Right lobe of liver (tissue), 6 donors: Measurements from ENCODE around the gene CELF2. TPM values are rescaled to one million over a fixed set of nuclear protein-coding genes. Genes with fewer than 3 reads are reported as not detected.

ENCODE experiments used
- ATAC-seq, 4 donors: fragments of 200-7000 bp; cut with Tn5 transposase; one replicate each; pipeline ENCODE4 v1.9.1; 2020; ENCODE audit warnings: mild to moderate bottlenecking in 4 of 4, moderate library complexity in 4 of 4
- DNase-seq, 3 donors: peaks; one replicate each; pipeline ENCODE4 v3.0.0-alpha.2; 2020
- H3K27ac ChIP-seq, 3 donors: fragments of 200-600 bp; one replicate each; pipeline ENCODE4 v1.8.0; 2022
- H3K27me3 ChIP-seq, 2 donors: fragments of 200-600 bp; one replicate each; pipeline ENCODE4 v1.8.0; 2022
- H3K36me3 ChIP-seq, 4 donors: fragments of 200-600 bp; sonication (generic) in 1 of 4; one replicate each; pipeline versions ENCODE4 v1.5.1 to v1.8.0; 2017 to 2022; ENCODE audit warnings: control low read depth in 1 of 4
- H3K4me1 ChIP-seq, 4 donors: fragments of 200-600 bp; sonication (generic) in 1 of 4; one replicate each; pipeline versions ENCODE4 v1.5.1 to v1.8.0; 2017 to 2022; ENCODE audit warnings: control low read depth in 1 of 4
- H3K4me3 ChIP-seq, 3 donors: fragments of 200-600 bp; one replicate each; pipeline ENCODE4 v1.8.0; 2022
- H3K9me3 ChIP-seq, 4 donors: fragments of 200-600 bp; sonication (generic) in 1 of 4; one replicate each; pipeline versions ENCODE4 v1.5.1 to v1.8.0; 2017 to 2022; ENCODE audit warnings: control low read depth in 1 of 4
- POLR2A ChIP-seq: fragments of 450-650 bp; IDR thresholded peaks from one replicate; pipeline ENCODE4 v1.6.1; 2017; ENCODE audit warnings: antibody characterized with exemption, mild to moderate bottlenecking
- WGBS: methylation state at CpG from one replicate; pipeline ENCODE4 v1.1.6; 2018; ENCODE audit warnings: low coverage, low lambda C conversion rate; ENCODE audit not compliant: insufficient coverage; ENCODE audit errors: missing lambda C conversion rate; 5-methylcytosine and 5-hydroxymethylcytosine counted together
- intact Hi-C, 2 donors: fragments of 100-400 bp; cut with DNase I; formaldehyde crosslinking; loops; one replicate each; pipeline versions ENCODE4 v1.11.2 to v1.14.1; 2022
- total RNA-seq, 6 experiments: library from RNA; depleted of rRNA in 2 of 6; stranded (reverse); fragments of >200 nt in 2 of 6; fragmentation: NEBNext Ultra II Directional in 3 of 6; extraction: Animal tissue kit (Norgen Biotek cat#: 25700) in 3 of 6; gene quantifications; one replicate each; pipeline versions ENCODE4 v1.1.0 to v1.2.4, GENCODE V29; 2016 to 2023
- TF ChIP-seq, protein P1 (sequence below), 4 donors: fragments of 200-600 bp in 3 of 4; fragments of 450-650 bp in 1 of 4; IDR thresholded peaks; one replicate each; pipeline versions ENCODE4 v1.5.1 to v1.8.0; 2016 to 2022; ENCODE audit warnings: antibody characterized with exemption in 4 of 4, mild to moderate bottlenecking in 2 of 4
- donor health status: DM: no; HTN: yes; CAD: no.
- donor health status: DM: no; HTN: no; CAD: no.
- donor health status: DM: no; HTN: no; CAD: no.
- donor health status: DM: no; HTN: yes; CAD: no.
- donor health status: DM: no; HTN: yes; CAD: no.

Gene CELF2
- total RNA-seq, 6 experiments from 2014 or later, result 2.4 to 6.2 (median 3.7) TPM

DNA sequence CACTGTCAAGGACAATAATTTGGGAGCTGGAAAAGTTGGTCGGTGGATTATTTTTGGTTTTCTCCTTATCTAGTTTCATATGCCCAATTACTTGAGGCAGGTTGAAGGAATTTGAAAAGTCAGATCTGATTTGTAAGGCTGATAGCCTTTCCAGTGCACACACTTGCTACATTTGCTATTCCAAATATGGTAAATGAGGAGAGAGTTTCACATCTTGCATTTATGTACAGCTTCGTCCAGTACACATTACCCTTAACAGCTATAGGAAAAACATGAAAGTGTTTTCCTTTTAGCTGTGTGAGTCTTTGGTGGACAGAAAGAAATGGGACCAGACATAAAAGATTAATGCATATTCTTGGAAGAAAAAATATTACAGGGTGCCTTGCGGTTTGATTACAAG is 201.8 kb downstream of the CELF2 start:
- H3K9me3 ChIP-seq, result no peaks in the 10 kb centered on the region
- H3K4me1 ChIP-seq, result no peaks in the 10 kb centered on the region
- ATAC-seq, result no peak
- no peak overlapping the region for H3K27ac ChIP-seq
- H3K4me3 ChIP-seq, result no peak overlapping the region
- no peaks in the 10 kb centered on the region for H3K27me3 ChIP-seq
- WGBS, result 58% methylated on average over 3 of the region's 3 CpGs
- TF ChIP-seq, protein P1, sequence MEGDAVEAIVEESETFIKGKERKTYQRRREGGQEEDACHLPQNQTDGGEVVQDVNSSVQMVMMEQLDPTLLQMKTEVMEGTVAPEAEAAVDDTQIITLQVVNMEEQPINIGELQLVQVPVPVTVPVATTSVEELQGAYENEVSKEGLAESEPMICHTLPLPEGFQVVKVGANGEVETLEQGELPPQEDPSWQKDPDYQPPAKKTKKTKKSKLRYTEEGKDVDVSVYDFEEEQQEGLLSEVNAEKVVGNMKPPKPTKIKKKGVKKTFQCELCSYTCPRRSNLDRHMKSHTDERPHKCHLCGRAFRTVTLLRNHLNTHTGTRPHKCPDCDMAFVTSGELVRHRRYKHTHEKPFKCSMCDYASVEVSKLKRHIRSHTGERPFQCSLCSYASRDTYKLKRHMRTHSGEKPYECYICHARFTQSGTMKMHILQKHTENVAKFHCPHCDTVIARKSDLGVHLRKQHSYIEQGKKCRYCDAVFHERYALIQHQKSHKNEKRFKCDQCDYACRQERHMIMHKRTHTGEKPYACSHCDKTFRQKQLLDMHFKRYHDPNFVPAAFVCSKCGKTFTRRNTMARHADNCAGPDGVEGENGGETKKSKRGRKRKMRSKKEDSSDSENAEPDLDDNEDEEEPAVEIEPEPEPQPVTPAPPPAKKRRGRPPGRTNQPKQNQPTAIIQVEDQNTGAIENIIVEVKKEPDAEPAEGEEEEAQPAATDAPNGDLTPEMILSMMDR (IDR thresholded peaks at IDR 0.05), result no peak
- TF ChIP-seq POLR2A, result no peak
- intact Hi-C loops, result no loop called here
- DNase-seq, result no peak
- H3K36me3 ChIP-seq, result no peaks in the 10 kb centered on the region

DNA sequence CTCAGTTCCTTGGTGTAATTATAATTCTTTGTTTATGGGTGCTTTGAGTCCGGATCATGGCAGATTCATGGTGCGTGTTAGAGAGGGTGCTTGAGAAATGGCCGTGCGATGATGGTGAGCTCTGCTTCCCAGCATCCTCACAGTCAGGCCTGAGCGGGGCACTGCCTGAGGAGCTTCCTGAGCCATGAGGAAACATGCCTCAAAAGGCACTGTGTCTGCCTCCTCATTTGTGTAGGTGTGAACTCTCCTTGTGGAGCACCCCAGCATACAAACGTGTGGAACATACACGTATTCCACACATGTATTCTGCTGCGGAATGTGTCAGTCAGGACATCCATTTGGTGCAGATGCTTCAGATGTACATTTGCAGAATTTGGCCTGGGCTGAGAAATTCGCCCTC is 205.4 kb downstream of the CELF2 start:
- WGBS, result 71% methylated on average over 3 of the region's 9 CpGs
- Histone ChIP-seq H3K4me3 (no peak overlapping the region), H3K36me3 (no peaks in the 10 kb centered on the region), H3K9me3 (no peaks in the 10 kb centered on the region), H3K27ac (no peak overlapping the region), H3K27me3 (no peaks in the 10 kb centered on the region), H3K4me1 (no peaks in the 10 kb centered on the region)
- intact Hi-C loops, result no loop called here
- no peak for TF ChIP-seq POLR2A
- TF ChIP-seq, protein P1 (IDR thresholded peaks at IDR 0.05), result no peak
- DNase-seq (no peak), ATAC-seq (no peak)

DNA sequence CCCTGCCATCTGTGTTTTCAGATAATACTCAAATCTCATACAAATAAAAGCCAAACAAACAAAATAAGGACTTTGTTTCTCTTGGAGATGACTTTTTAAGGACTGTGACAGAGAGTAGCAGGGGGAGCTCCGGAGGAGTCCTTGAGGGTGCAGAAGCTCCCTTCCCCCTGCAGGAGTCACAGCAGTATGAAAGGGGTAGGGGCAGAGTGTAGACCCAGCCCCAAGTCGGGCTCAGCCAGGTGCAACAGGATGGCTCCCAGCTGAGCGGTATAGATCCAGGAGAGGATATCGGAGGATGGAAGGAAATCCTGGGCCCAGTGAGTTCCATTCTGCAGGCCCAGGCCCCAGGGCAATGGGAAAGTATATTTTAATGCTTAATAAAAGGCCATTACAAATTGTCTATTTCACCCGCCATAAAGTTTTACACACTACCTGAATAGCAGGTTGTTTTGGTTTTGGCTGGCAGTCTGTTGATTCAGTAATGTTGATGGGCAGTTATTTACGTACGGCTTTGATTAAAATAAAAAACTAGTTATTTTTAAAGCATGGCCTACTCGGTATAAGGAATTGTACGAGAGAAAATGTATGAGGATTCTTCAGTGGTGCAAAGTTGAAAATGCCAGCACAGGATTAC is 206.0 kb downstream of the CELF2 start:
- no peaks in the 10 kb centered on the region for H3K27me3 ChIP-seq
- no peak for TF ChIP-seq POLR2A
- TF ChIP-seq, protein P1 (IDR thresholded peaks at IDR 0.05), result no peak
- no peak overlapping the region for H3K4me3 ChIP-seq
- H3K27ac ChIP-seq, result no peak overlapping the region
- ATAC-seq (no peak), DNase-seq (no peak)
- no peaks in the 10 kb centered on the region for H3K4me1 ChIP-seq
- no peaks in the 10 kb centered on the region for H3K36me3 ChIP-seq
- no peaks in the 10 kb centered on the region for H3K9me3 ChIP-seq
- 61% methylated on average over 7 of the region's 9 CpGs for WGBS
- intact Hi-C loops, result no loop called here

DNA sequence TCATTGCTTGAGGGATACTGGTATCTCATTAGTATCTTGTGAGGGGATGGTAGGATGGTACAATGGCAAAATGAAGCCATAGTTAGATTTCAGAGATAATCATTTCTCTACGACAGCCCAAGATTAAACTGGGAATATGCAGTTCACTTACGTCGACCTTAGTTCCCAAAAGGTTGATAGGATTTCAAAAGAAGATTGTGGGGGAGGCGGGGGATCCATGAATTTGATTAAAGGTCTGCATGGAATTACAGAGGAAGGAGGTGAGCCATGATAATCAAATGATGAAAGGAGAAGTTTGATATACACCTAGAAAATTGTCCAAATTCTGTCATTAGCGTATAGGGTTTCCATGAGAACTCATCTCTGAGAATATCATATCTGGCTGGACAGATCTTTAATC is 206.6 kb downstream of the CELF2 start:
- H3K4me3 ChIP-seq, result no peak overlapping the region
- intact Hi-C loops, result no loop called here
- H3K36me3 ChIP-seq, result no peaks in the 10 kb centered on the region
- H3K4me1 ChIP-seq, result no peaks in the 10 kb centered on the region
- no peaks in the 10 kb centered on the region for H3K27me3 ChIP-seq
- H3K9me3 ChIP-seq, result no peaks in the 10 kb centered on the region
- ATAC-seq, result no peak
- 62% methylated on average over 5 of the region's 5 CpGs for WGBS
- no peak overlapping the region for H3K27ac ChIP-seq
- TF ChIP-seq, protein P1 (IDR thresholded peaks at IDR 0.05), result no peak
- TF ChIP-seq POLR2A, result no peak
- no peak for DNase-seq
